ENCODE measurements around the gene COL6A3.

The COL6A3 gene

GRCh38 chr2:237413777-237414661 lies at the start of gene COL6A3:
Gene COL6A3, minus strand, starts transcription at chr2:237414164. Its CDS starts 17,347 bp downstream, at chr2:237396817.
- DNase-seq, result no peak

GRCh38 chr2:237459741-237460174 lies 45.8 kb upstream of the COL6A3 start:
- DNase-seq, result no peak

GRCh38 chr2:237459226-237459625 lies 45.3 kb upstream of the COL6A3 start:
- DNase-seq, result no peak

GRCh38 chr2:237458519-237458918 lies 44.6 kb upstream of the COL6A3 start:
- peak; percentile 26 for DNase-seq

- DNase-seq, result no peak
Observed at GRCh38 chr2:237457388-237457941, 43.5 kb upstream of the COL6A3 start.

GRCh38 chr2:237456200-237456843 lies 42.4 kb upstream of the COL6A3 start:
- no peak for DNase-seq

DNA sequence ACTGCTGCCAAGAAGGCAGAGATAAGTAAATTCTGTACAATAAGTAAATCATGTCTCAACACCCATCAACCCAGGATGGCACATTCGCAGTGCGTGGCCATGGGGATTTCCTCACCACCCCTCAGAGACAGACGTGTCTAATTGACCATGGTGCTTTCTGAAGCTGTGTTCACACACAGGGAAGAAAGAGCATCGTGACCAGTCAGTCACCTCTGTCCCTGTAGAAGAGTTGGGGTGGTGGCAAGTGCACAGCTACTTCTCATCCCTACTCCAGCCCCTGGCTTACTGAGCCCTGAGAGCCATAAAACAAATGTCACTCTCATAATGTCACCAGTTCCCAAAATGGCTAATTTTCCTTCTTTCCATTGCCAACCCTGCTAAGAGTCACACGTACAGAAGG lies 41.8 kb upstream of the COL6A3 start:
- DNase-seq, result no peak

GRCh38 chr2:237453671-237454070 lies 39.7 kb upstream of the COL6A3 start:
- DNase-seq, result no peak

GRCh38 chr2:237452861-237453260 lies 38.9 kb upstream of the COL6A3 start:
- no peak for DNase-seq

GRCh38 chr2:237451643-237452469 lies 37.9 kb upstream of the COL6A3 start:
- DNase-seq, result no peak

- DNase-seq, result no peak
Observed at GRCh38 chr2:237450583-237450982, 36.6 kb upstream of the COL6A3 start.

- no peak for DNase-seq
Observed at GRCh38 chr2:237450108-237450507, 36.1 kb upstream of the COL6A3 start.

GRCh38 chr2:237449193-237449881 lies 35.4 kb upstream of the COL6A3 start:
- DNase-seq, result no peak

DNA sequence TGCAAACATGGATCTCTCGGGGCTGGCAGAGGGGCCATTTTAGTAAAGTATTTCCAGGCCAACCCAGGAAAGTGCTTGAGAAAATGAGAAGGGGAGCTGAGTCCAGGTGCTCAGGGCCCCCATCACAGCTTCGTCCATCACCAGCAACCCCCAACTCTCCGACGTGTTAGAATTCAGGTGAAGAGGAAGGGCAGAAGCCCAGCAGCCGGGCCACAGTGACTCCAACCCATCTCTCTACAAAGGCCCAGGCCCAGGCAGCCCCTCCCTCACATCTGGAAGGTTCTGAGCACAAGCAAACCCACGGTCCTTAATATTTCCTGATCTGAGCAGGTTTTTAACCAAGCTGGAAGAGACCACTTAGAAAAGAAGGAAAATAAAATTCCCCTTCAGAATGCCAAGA lies 34.7 kb upstream of the COL6A3 start:
- DNase-seq, result no peak

DNA sequence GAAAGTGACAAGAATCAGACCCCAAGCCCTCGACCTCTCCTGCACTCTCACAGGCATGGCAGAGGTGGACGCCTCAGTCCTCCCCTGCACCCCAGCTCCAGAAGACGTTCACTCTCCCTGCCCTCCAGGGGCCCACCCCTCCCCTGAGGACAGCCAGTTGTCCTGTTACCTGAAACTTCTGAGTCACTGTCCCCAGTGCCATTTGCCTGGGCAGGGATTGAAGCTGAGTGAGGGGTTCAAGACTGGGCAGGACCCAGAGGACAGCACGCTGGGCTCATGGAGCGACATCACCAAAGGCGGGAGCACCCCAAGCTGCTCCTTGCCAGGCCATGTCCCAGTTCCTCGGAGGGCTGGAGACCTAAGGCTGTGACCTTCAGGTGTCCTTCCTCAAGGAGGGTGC lies 34.2 kb upstream of the COL6A3 start:
- no peak for DNase-seq

DNA sequence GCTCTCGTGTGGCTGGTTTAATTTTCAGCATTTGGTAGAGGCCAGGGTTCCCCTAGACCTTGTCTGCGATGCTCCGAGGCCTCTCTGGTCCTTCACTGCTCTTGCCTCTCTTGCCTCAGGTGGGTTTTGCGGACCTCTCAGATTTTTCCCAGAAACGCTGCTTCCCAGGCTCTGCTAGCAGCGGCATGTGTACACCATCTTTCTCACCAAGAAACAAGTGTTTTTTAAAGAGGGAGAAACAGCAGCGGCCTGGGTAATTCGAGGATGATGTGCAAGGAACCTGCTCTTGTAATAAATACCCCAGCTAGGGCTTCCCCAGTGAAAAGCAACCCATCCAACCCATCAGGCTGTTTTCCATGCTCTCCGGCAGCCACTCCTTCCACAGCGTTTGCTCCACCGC lies 33.5 kb upstream of the COL6A3 start:
- no peak for DNase-seq

DNA sequence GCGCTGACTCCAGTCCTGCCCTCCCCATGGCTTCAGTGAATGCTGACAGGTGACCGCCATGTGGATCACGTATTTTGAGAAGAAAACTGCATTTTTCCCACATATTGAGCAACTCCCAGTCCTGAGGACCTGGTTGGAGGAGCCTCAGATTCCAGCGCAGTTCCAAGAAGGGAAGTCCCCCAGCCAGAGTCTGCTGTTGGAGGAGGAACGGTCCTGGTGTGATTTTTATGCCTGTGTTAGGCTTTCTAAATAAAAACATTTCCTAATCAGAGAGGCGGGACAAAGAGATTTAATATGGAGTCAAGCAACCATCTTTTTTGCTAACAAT lies 32.3 kb upstream of the COL6A3 start:
- DNase-seq, result no peak

DNA sequence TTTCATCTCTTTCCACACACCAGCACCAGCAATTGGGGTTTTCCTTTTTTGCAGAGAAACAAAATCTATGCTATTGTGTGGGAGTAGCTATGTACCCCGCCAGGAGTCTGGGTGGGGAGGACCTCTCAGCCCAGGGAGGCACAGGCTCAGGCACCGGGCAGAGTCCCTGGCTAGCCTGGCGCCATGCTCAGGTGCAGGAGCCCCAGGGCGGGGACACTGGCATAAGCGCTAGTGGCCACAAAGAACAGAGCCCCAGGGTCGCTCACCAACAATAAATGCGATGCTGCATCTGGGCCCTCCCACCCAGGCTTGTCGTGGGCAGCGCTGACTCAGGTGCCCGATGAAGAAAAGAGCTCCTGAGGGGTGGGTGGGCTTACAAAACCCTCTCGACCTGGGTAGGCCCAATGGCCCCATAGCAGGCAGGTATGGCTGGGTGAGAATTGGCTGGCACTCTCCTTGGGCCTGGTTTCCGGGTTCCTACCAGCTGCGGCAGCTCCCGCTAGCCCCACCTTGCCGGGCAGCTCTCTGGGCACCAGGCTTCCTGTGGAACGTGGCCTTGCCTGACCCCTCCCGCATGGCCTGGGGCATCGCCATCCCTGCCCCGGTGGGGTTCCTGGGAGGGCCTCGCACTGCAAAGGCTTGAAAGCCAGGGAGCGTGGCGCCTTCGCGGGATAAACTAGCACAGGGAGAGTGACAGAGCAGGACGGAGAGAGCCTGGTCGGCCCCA lies 31.8 kb upstream of the COL6A3 start:
- no peak for DNase-seq

DNA sequence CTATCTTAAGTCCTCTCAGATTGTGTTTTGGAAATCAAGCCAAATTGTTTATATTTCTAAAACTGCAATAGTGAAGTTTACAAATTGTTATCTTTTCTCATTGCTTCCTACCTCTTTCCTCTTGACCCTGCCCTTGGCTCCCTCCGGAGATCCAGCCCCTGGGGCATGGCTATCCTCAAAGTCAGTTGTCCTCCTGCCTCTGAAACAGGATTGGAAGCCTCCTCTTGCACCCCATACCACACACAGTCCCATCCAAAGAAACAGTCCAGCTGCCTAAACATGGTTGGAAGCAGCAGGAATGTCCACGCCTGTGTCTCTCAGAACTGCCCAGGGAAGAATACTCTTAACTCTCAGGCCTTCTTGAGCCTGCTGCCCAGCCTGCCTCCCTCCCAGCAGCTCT lies 30.1 kb upstream of the COL6A3 start:
- DNase-seq, result no peak

DNA sequence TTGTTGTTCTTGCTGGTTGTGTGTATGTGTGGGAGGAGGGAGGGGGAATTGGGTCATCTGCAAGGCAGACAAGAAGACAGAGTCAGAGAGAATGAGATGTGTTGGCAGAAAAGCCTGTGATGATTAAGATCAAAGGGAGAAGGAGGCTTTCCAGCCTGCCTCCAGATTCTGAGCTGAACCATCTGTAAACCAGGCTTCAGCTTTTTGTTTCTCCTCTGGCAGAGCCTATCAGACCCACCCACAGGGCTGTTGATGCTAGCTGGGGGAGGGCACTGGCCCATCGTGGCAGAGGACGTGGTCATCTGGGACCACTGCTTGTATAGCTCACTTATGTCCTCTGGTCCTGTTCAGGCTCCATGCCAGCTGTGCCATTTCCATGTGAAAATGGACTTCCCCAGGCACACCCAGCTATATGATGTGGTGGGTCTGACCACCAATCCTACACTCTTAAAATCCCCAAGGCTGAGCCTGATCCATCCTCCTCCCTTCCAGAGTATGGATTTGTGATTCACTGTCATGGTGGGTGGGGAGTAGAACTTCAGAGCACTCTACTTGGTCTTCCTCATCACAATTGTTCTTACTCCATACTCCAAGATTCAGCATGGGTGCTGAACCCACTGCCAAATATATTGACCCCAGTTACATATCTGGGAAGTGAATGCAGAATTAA lies 27.8 kb upstream of the COL6A3 start:
- DNase-seq, result peak; percentile 79

DNA sequence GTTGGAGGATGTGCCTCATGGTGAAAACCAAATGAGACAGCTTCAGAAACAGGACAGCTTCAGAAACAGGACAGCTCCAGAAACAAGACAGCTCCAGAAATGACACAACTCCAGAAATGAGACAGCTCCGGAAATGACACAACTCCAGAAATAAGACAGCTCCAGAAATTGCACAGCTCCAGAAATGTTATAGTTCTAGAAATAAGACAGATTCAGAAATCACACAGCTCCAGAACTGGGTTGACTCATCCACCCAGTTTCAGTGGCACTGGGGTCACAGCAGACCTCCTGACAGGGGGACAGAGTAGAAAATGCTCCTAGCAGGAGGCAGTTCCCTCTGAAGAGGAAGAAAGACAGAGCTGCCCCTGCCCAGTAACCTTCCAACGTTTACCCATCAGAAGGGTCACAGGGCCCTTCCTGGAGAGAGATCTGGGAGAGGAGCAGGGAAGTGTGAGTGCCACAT lies 26.9 kb upstream of the COL6A3 start:
- DNase-seq, result peak; percentile 94

Measured in activated CD4-positive, alpha-beta T cell treated with anti-CD3 and anti-CD28 coated beads, Interleukin-10, Interleukin-2, amounts not matched to agents 100 ng/mL and 50 ng/mL, durations not matched to agents 16 hours and 8 hours (primary cell).